ENCODE data around the gene CHST13. TPM values are rescaled to one million over a fixed set of nuclear protein-coding genes. Genes with fewer than 3 reads are reported as not detected.

The CHST13 gene, protein sequence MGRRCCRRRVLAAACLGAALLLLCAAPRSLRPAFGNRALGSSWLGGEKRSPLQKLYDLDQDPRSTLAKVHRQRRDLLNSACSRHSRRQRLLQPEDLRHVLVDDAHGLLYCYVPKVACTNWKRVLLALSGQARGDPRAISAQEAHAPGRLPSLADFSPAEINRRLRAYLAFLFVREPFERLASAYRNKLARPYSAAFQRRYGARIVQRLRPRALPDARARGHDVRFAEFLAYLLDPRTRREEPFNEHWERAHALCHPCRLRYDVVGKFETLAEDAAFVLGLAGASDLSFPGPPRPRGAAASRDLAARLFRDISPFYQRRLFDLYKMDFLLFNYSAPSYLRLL
- 1 to 10 TPM in 1 of 9 donors, under 1 TPM in 7, not detected in 1; 0.30 to 2.3 (median 0.48) TPM for total RNA-seq
- polyA plus RNA-seq, result under 1 TPM; 0.07 to 0.15 TPM
- long read RNA-seq, donor 1, result 0 reads
- long read RNA-seq, donor 2, partial matches to known transcripts, result 0 of 3 reads
- long read RNA-seq, donor 2, other reads (novel, unspliced or antisense), result 0 of 3 reads
- long read RNA-seq, donor 3, partial matches to known transcripts, result 0 of 2 reads
- long read RNA-seq, donor 3, other reads (novel, unspliced or antisense), result 0 of 2 reads

DNA sequence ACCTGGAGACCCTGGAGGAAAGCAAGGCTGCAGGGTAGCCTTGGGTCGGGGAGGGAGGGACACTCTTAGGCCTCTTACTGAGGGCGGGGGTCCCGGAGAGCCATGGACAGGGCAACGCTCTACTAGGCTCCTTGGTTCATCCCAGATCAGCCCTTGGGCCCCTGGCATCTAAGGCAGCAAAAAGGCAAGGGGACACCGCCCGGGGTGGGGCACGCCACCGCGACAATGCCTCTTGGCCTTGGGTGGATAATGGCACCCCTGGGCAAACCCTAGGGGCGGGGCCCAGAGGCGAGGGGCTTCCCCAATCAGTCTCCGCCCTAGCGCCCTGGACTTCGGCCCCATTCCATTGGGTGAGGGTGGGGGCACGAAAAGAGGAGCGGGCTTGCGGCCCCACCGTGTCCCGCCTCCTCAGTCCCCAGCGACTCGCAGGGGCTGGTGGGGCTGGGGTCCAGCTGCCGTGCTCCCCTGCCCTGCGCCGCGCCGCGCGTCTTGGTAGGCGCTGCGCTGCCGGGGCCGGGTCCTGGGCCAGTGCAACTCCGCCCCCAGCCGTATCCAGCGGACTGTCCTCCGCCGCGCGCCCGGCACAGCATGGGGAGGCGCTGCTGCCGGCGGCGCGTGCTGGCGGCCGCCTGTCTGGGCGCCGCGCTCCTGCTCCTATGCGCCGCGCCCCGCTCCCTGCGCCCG, at the start of gene CHST13:
Gene CHST13, plus strand, starts transcription at position 411 of the 684 bp plus-strand sequence. Its CDS starts 178 bp downstream, at position 589.
- 6 to 9% (median 7%) methylated on average over 33 to 56 of the region's 56 CpGs for WGBS, 4 donors
- Histone ChIP-seq H3K27ac (peak within 1 kb of the TSS in 5 of 12 donors; percentile 17 to 42 (median 29)), H3K4me3 (peak within 1 kb of the TSS; percentile 23 to 58 (median 50)), H3K9me3 (no peaks in the 10 kb centered on the region), H3K36me3 (no peaks in the 10 kb centered on the region), H3K27me3 (peaks cover 0 to 20% (median 7%) of the 10 kb centered on the region in 9 donors), H3K4me1 (peaks cover 0 to 23% (median 5%) of the 10 kb centered on the region in 12 donors)
- peak in 3 of 5 donors; percentile 68 to 78 (median 75) for DNase-seq
- ATAC-seq, result peak in 3 of 4 donors; percentile 56 to 83 (median 73)
- intact Hi-C loops (cut with DNase I), result loop anchor here in 9 of 10 donors (2.0 to 10.0 kb wide), 8 partner anchors 43 to 1023 kb away; partner anchors contain the start of gene TXNRD3 (in 1 of the 9)
- no peak for TF ChIP-seq POLR2A (IDR thresholded peaks at IDR 0.05)
- TF ChIP-seq, protein P1, sequence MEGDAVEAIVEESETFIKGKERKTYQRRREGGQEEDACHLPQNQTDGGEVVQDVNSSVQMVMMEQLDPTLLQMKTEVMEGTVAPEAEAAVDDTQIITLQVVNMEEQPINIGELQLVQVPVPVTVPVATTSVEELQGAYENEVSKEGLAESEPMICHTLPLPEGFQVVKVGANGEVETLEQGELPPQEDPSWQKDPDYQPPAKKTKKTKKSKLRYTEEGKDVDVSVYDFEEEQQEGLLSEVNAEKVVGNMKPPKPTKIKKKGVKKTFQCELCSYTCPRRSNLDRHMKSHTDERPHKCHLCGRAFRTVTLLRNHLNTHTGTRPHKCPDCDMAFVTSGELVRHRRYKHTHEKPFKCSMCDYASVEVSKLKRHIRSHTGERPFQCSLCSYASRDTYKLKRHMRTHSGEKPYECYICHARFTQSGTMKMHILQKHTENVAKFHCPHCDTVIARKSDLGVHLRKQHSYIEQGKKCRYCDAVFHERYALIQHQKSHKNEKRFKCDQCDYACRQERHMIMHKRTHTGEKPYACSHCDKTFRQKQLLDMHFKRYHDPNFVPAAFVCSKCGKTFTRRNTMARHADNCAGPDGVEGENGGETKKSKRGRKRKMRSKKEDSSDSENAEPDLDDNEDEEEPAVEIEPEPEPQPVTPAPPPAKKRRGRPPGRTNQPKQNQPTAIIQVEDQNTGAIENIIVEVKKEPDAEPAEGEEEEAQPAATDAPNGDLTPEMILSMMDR (IDR thresholded peaks at IDR 0.05), result peak in 1 of 12 donors; percentile 18

DNA sequence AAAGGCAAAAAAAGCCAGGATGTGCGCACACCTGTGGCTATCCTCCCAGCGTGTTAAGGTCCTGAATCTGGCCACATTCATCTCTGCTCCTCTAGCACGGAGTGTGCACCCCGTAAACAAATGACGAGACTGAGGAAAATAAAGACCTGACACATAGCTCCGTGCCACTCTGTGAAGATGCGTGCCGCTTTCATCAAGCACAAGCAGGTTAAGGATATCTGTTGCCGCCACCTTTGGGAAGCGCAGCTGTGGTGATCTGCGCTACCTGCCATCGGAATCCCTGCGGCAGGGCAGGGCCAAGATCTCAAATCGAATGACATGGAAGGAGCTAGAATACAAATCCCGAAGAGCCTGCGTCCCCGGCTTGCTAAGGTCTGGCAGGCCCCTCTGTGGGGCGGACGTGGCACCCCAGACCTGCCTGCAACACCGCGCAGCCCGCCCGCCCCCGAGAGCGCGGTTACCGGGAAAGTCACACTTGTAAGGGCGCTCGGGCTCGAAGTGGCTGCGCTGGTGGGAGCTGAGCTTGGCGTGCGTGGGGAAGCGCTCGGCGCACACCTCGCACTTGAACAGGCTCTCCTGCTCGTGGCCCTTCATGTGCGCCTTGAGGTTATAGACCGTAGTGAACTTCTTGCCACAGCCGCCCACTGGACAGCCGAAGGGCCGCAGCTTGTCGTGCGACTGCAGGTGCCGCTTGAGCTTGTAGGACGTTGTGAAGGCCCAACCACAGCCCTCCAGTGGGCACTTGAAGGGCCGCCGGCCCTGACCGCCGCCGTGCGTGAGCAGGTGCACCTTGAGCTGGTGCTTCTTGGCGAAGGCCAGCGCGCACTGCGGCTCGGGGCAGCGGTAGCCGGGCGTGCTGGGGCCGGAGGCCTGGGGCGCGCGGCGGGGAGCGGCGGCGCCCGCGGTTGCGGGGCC, 49.2 kb upstream of the CHST13 start:
- H3K4me1 ChIP-seq, result peaks cover 0 to 58% (median 42%) of the 10 kb centered on the region in 12 donors
- ATAC-seq, result peak in 2 of 4 donors; percentile 3 to 4

More for the DNA sequence above, 49.2 kb upstream of the CHST13 start:
- no peaks in the 10 kb centered on the region for H3K9me3 ChIP-seq
- peak overlapping the region; percentile 43 to 90 (median 79) for H3K4me3 ChIP-seq
- intact Hi-C loops (cut with DNase I), result loop anchor here in 3 of 10 donors (5.0 to 10.0 kb wide), 4 partner anchors 82 to 220 kb away; partner anchors contain the start of genes CFAP100 (in 1 of the 3) and KLF15 (in 1 of the 3)
- H3K27me3 ChIP-seq, result no peaks in the 10 kb centered on the region
- peak overlapping the region; percentile 73 to 97 (median 92) for H3K27ac ChIP-seq
- peak in 4 of 5 donors; percentile 34 to 66 (median 48) for DNase-seq
- TF ChIP-seq POLR2A (IDR thresholded peaks at IDR 0.05), result no peak
- TF ChIP-seq, protein P1 (IDR thresholded peaks at IDR 0.05), result no peak
- peaks cover 0 to 25% (median 19%) of the 10 kb centered on the region in 9 donors for H3K36me3 ChIP-seq
- 6 to 18% (median 10%) methylated on average over 24 to 72 of the region's 72 CpGs for WGBS, 4 donors
